Stimulated activated CD8-positive, alpha-beta memory T cell treated with anti-CD3 and anti-CD28 coated beads, Interleukin-15, amount 100 ng/mL, for 1 hour (primary cell): ENCODE results near the gene HUNK.

Experiments used
- DNase-seq: peaks from one replicate; pipeline ENCODE4 v3.0.0-alpha.2; 2020; ENCODE audit warnings: low read depth

Gene HUNK

GRCh38 chr21:31896019-31896418, 23.2 kb downstream of the HUNK start:
- no peak for DNase-seq

- no peak for DNase-seq
These were observed 24.5 kb downstream of the HUNK start for GRCh38 chr21:31897311-31897710.

- no peak for DNase-seq
These were observed 26.3 kb downstream of the HUNK start for GRCh38 chr21:31898933-31899630.

- DNase-seq = no peak
These were observed 27.5 kb downstream of the HUNK start for GRCh38 chr21:31900121-31900895.

GRCh38 chr21:31901315-31901714, 28.5 kb downstream of the HUNK start:
- DNase-seq = no peak

GRCh38 chr21:31902438-31902837, 29.6 kb downstream of the HUNK start:
- DNase-seq = no peak

- no peak for DNase-seq
These were observed 31.1 kb downstream of the HUNK start for GRCh38 chr21:31903896-31904295.

- DNase-seq = no peak
These were observed 33.0 kb downstream of the HUNK start for GRCh38 chr21:31905503-31906451.

GRCh38 chr21:31908106-31909031, 35.5 kb downstream of the HUNK start:
- no peak for DNase-seq

GRCh38 chr21:31909153-31910073, 36.6 kb downstream of the HUNK start:
- DNase-seq = no peak

- DNase-seq = no peak
These were observed 37.3 kb downstream of the HUNK start for GRCh38 chr21:31910074-31910470.

GRCh38 chr21:31911138-31911907, 38.5 kb downstream of the HUNK start:
- DNase-seq = no peak

GRCh38 chr21:31912501-31912900, 39.7 kb downstream of the HUNK start:
- no peak for DNase-seq

- no peak for DNase-seq
These were observed 40.4 kb downstream of the HUNK start for GRCh38 chr21:31913182-31913608.

- no peak for DNase-seq
These were observed 41.7 kb downstream of the HUNK start for GRCh38 chr21:31914472-31914871.

- DNase-seq = no peak
These were observed 42.7 kb downstream of the HUNK start for GRCh38 chr21:31915566-31915965.

GRCh38 chr21:31917108-31917507, 44.3 kb downstream of the HUNK start:
- no peak for DNase-seq

- no peak for DNase-seq
These were observed 45.5 kb downstream of the HUNK start for GRCh38 chr21:31918250-31918775.

GRCh38 chr21:31920275-31920674, 47.5 kb downstream of the HUNK start:
- no peak for DNase-seq
